HG03520 (cell line): ENCODE measurements around the gene TMEM204.
"Not testable (repeated sequence)": the region's sequence is repeated elsewhere in the genome, so short reads cannot be mapped to it uniquely, and the experiment has no call there.

Experiments
- ATAC-seq: cut with Tn5 transposase; IDR thresholded peaks from one replicate; pipeline ENCODE4 v1.9.1; 2021; ENCODE audit warnings: mild to moderate bottlenecking, moderate library complexity; ENCODE audit not compliant: unreplicated experiment

The TMEM204 gene

DNA sequence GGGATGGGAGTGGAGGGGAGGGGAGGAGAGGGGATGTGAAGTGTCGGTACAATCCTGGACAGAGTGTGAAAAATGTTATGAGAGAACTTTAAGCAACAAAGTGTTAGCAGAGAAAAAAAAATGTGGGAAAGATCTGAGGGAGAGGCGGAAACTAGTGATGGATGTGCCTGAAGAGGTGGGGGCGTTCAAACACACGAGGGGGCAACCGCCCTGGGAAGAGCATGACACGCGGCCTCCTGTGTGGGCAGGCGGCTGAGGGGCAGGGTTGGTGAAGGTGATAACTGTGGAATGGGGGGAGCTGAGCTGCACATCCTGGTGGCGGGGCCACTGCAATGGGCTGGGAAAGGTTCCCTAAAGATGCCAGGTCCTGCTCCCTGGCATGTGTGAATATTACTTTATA, 48.3 kb downstream of the TMEM204 start:
- no peak for ATAC-seq

- ATAC-seq: no peak
Measured at GRCh38 chr16:1583180-1583579, 49.7 kb downstream of the TMEM204 start.

DNA sequence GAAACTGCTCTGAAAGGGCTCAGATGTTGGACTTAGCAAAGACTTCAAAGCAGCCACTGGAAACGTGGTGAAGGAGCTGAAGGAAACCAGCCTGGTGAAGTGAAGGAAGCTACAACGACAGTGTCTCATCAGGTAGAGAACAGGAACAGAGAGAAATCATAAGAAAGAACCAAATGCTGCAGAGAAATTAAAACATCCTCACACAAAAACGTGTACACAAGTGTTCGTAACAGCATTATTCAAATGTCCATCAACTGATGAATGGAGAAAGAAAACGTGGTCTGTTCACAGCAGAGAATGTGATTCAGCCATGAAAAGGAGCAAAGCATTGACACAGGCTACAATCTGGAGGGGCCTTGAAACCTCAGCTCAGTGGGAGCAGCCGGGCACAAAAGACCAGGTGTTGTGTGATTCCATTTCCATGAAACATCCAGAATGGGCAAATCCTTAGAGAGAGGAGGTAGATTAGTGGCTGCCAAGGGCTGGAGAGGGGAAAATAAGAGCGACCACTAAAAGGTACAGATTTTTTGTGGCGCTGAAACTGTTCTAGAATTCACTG, 51.5 kb downstream of the TMEM204 start:
- no peak for ATAC-seq

GRCh38 chr16:1590366-1590765, 56.9 kb downstream of the TMEM204 start:
- no peak for ATAC-seq

DNA sequence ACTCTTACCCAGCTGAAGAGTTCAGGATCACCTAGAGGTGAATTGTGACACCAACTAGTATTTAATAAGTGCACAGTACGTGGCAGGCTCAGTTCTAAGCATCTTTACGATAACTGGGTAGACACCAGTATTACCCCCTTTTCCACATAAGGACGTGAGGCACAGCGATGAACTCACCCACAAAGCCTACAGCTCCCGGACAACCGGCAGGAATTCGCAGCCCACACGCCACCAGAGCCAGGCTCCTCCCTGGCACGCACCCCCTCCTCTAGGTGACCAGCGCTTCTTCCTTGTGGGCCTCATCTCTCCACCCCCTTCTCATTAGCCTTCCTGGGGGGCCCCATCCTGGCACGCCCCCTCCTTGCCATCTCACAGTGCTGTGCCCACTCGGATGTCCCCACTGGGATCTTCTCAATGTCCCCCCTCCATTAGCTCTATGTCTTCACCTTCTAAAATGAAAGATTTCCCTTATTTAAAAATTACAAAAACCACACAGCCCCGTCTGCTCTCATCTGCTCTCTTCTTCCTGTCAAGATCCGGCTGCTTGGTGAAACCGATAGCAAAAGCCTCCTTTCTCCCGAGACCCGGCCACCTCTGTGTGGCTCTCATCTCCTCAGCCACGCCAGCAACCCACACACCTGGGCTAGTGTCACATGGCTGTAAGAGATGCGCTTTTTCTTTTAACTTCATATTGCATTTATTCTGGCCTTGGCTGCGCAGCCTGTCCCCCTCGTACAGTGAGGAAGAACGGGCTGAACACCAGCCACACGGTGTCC, 57.7 kb downstream of the TMEM204 start:
- ATAC-seq: no peak

DNA sequence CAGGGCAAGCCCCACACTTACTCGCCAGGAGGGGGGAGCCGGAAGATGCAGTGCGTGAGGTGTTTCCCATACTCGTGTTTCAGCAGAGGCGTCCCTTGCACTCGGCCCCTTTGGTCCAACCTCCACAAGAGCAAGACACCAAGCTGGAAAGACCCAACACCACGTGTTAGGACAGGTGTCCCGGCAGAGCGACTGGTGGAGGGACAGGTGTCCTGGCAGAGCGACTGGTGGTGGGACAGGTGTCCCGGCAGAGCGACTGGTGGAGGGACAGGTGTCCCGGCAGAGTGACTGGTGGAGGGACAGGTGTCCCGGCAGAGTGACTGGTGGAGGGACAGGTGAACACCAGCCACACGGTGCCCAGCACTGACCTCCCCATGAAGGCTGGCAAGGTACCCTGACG, 59.0 kb downstream of the TMEM204 start:
- no peak for ATAC-seq

DNA sequence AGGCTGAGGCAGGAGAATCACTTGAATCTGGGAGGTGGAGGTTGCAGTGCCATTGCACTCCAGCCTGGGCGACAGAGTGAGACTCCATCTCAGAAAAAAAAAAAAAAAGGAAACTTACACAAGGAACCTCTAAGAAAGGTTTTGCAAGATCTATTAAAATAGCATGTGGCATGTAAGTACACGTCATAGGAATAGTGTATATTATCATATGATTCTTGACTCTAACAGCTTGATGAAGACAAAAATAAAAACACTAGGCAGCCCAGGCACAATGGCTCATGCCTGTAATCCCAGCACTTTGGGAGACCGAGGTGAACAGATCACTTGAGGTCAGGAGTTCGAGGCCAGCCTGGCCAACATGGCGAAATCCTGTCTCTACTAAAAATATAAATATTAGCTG, 62.0 kb downstream of the TMEM204 start:
- not testable (repeated sequence) for ATAC-seq

DNA sequence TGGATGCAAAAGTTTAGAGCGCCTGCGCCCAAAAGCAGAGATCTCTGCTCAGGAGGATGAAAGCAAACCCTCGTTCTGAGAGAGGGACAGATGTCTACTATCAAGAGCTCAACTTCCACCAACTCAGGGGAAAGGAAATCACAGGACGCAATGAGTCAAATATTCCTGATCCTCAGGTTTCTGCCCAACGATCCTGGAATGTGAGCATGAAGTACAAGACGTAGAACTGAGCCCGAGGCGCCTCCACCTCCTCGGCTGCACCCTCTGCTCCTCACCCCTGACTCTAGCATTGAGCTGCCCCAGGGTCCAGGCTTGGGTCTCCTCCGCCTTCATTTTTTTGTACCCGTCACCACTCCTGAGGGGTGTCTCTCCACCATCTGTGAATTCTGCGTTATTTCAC, 63.0 kb downstream of the TMEM204 start:
- ATAC-seq: no peak

DNA sequence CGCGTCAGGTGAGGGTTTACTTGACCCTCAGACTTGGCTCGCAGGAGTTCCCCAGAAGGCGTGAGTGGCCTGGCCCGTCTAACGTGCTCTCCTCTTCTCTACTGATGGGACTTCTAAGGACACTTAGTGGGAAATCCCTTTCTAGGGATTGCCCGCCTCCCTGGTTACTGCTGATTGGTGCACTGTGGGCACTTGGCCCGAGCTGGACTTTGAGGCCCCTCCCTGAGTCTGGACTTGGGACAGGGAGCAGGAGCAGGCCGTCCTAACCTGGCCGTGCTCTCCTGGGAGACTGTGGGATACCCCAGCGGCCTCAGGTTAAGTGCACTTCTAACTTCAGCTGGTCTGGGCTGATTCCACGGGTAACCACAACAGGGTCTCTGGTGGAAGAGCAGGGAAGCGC, 63.7 kb downstream of the TMEM204 start:
- ATAC-seq: no peak

- no peak for ATAC-seq
Measured at GRCh38 chr16:1601031-1601430, 67.6 kb downstream of the TMEM204 start.

DNA sequence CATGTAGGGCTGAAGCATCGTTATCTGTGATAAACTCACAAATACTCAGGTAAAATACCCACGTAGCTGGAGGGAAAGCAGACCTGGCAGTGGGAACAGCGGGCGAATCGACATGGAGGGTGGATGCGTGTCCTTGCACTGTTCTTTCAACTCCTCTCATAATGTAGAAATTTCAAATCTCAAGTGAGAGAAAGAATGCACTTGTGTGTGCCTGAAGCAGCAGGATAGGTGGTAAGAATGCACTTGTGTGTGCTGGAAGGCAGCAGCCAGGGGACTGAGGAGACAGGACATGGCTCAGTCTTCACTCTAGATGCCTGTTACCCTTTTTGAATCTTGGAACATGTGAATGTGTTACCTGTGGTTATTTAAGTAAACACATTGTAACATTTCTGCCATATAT, 68.0 kb downstream of the TMEM204 start:
- no peak for ATAC-seq

DNA sequence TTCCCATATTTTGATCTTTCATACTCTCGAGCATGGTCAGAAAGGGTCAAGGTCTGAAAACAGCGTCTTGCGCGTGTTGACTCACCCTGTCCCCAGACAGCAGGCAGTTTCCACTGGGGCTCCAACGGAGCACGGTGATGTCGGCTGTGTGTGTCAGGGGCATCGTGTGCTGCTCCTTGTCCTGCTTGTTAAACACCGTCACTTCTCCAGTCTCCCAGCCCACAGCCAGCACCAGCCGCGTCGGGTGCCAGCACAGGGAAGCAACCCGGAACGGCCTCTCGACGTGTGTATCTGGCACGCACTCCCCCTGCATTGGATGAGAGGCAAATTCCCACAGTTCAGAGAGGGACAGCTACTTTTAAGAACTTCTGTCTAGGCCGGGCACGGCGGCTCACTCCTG, 68.8 kb downstream of the TMEM204 start:
- ATAC-seq: no peak
